Heart left ventricle (tissue), 16 donors: ENCODE data around the gene MSH3. TPM values are rescaled to one million over a fixed set of nuclear protein-coding genes. Genes with fewer than 3 reads are reported as not detected.

Experiments
- ATAC-seq, 4 donors: fragments of 200-7000 bp; cut with Tn5 transposase; one replicate each; pipeline ENCODE4 v1.9.1; 2020 to 2022; ENCODE audit warnings: moderate library complexity in 4 of 4, mild to moderate bottlenecking in 3 of 4, moderate number of reproducible peaks in 1 of 4
- DNase-seq, 5 donors: peaks; one replicate each; pipeline ENCODE4 v3.0.0-alpha.2; 2020
- H3K27ac ChIP-seq, 12 donors: fragments of 200-600 bp; sonication (generic) in 4 of 12; one replicate each; pipeline versions ENCODE4 v1.5.0 to v1.8.0; 2016 to 2022; ENCODE audit warnings: mild to moderate bottlenecking in 2 of 12
- H3K27me3 ChIP-seq, 9 donors: fragments of 200-600 bp; sonication (generic) in 2 of 9; one replicate each; pipeline versions ENCODE4 v1.5.1 to v1.8.0; 2016 to 2022; ENCODE audit warnings: mild to moderate bottlenecking in 3 of 9
- H3K36me3 ChIP-seq, 9 donors: fragments of 200-600 bp; sonication (generic) in 2 of 9; one replicate each; pipeline versions ENCODE4 v1.5.0 to v1.8.0; 2018 to 2022; ENCODE audit warnings: mild to moderate bottlenecking in 2 of 9
- H3K4me1 ChIP-seq, 12 donors: fragments of 200-600 bp; sonication (generic) in 4 of 12; one replicate each; pipeline versions ENCODE4 v1.5.0 to v1.8.0; 2016 to 2022; ENCODE audit warnings: mild to moderate bottlenecking in 3 of 12
- H3K4me3 ChIP-seq, 12 donors: fragments of 200-600 bp; sonication (generic) in 4 of 12; one replicate each; pipeline versions ENCODE4 v1.5.0 to v1.8.0; 2017 to 2022; ENCODE audit warnings: mild to moderate bottlenecking in 9 of 12, moderate library complexity in 4 of 12
- H3K9me3 ChIP-seq, 12 donors: fragments of 200-600 bp; sonication (generic) in 4 of 12; one replicate each; pipeline versions ENCODE4 v1.5.0 to v1.8.0; 2016 to 2022; ENCODE audit warnings: mild to moderate bottlenecking in 1 of 12
- CTCF ChIP-seq, 12 donors: fragments of 200-600 bp; sonication (generic) in 4 of 12; IDR thresholded peaks; one replicate each; pipeline versions ENCODE4 v1.5.0 to v1.8.0; 2018 to 2022; ENCODE audit warnings: antibody characterized with exemption in 12 of 12, mild to moderate bottlenecking in 5 of 12
- POLR2A ChIP-seq, 2 donors: fragments of 450-650 bp; IDR thresholded peaks; one replicate each; pipeline ENCODE4 v1.6.1; 2017; ENCODE audit warnings: antibody characterized with exemption in 2 of 2, mild to moderate bottlenecking in 2 of 2, moderate library complexity in 2 of 2
- WGBS, 4 donors: extraction: QIAGEN DNeasy Blood & Tissue Kit in 2 of 4; methylation state at CpG; one replicate each; pipeline versions ENCODE4 v1.1.5 to v1.1.7; 2013 to 2018; 5-methylcytosine and 5-hydroxymethylcytosine counted together
- intact Hi-C, 10 donors: fragments of 100-400 bp; cut with DNase I; formaldehyde crosslinking; loops; one replicate each; pipeline versions ENCODE4 v1.11.1 to v1.14.2; 2022
- polyA plus RNA-seq, 2 donors: library from polyadenylated mRNA; stranded (reverse); fragments of 200-250 nt; gene quantifications; one replicate each; pipeline ENCODE4 v1.2.3, GENCODE V29; 2013
- total RNA-seq, 9 donors: library from RNA; depleted of rRNA in 2 of 9; stranded (reverse); fragments of >200 nt in 2 of 9; fragmentation: NEBNext Ultra II Directional in 3 of 9; extraction: Animal tissue kit (Norgen Biotek cat#: 25700) in 3 of 9; gene quantifications; one replicate each; pipeline versions ENCODE4 v1.1.0 to v1.2.4, GENCODE V29; 2016 to 2023
- donor health status: ischemic (EF 13 %, LVEDD 7.1; RV severe dilation, severe dysfunction).
- donor health status: healthy with polysubstance abuse.
- donor health status: DM: no; HTN: yes; CAD: no.
- donor health status: DM: no; HTN: no; CAD: no.
- donor health status: ischemic (EF 25% LVEDD 6.9; RV normal size, moderate dysfunction).
- donor health status: ischemic (EF 25% LVEDD 5.7; RV mildly dilated, moderate dysfunction).
- donor health status: healthy.
- donor health status: DM: yes; HTN: yes; CAD: no.
- donor health status: ischemic (EF 35%, LVEDD 5.7; RV mildly dilated, moderate dysfunction).
- donor health status: nonischemic (EF 11% LVEDD 7.7; RV severe dilation, severe dysfunction).
- donor health status: DM: yes; HTN: yes; CAD: no.
- donor health status: PGD.
- donor health status: ischemic (EF 29% LVEDD 5.4; RV normal size, mild dysfunction).
- donor health status: nonischemic (EF 23%, LVEDD 6.1; RV moderate dilation, normal function).

MSH3 gene
- total and polyA plus RNA-seq, 11 donors: 2.9 to 15.8 (median 8.4) TPM

GRCh38 chr5:80609692-80610091 is 44.8 kb upstream of the MSH3 start:
- TF ChIP-seq CTCF (IDR thresholded peaks at IDR 0.05) (no peak), POLR2A (IDR thresholded peaks at IDR 0.05) (no peak)
- Histone ChIP-seq H3K36me3 (no peaks in the 10 kb centered on the region), H3K4me3 (no peak overlapping the region), H3K27me3 (no peaks in the 10 kb centered on the region), H3K27ac (no peak overlapping the region), H3K4me1 (peaks cover 0 to 5% (median 0%) of the 10 kb centered on the region in 12 donors), H3K9me3 (peaks cover 0 to 14% (median 0%) of the 10 kb centered on the region in 12 donors)
- intact Hi-C loops: no loop called here
- no peak for ATAC-seq
- DNase-seq: no peak
- 68 to 95% (median 84%) methylated on average over 1 of the region's 1 CpG for WGBS, 4 donors

- ATAC-seq (no peak), DNase-seq (no peak)
- Histone ChIP-seq H3K27me3 (no peaks in the 10 kb centered on the region), H3K4me3 (no peak overlapping the region), H3K27ac (no peak overlapping the region), H3K4me1 (no peaks in the 10 kb centered on the region), H3K9me3 (no peaks in the 10 kb centered on the region), H3K36me3 (no peaks in the 10 kb centered on the region)
- intact Hi-C loops: no loop called here
- TF ChIP-seq CTCF (IDR thresholded peaks at IDR 0.05) (no peak), POLR2A (IDR thresholded peaks at IDR 0.05) (no peak)
- WGBS, 4 donors: 78 to 82% (median 81%) methylated on average over 17 of the region's 17 CpGs
Measured at GRCh38 chr5:80615266-80615914, 39.1 kb upstream of the MSH3 start.

- H3K27ac ChIP-seq: no peak overlapping the region
- ATAC-seq (no peak), DNase-seq (no peak)
- no peak for TF ChIP-seq CTCF (IDR thresholded peaks at IDR 0.05)
- no peak for TF ChIP-seq POLR2A (IDR thresholded peaks at IDR 0.05)
- no peak overlapping the region for H3K4me3 ChIP-seq
- H3K36me3 ChIP-seq: no peaks in the 10 kb centered on the region
- H3K27me3 ChIP-seq: no peaks in the 10 kb centered on the region
- WGBS, 4 donors: 91 to 100% (median 96%) methylated on average over 4 of the region's 4 CpGs
- H3K4me1 ChIP-seq: no peaks in the 10 kb centered on the region
- H3K9me3 ChIP-seq: no peaks in the 10 kb centered on the region
- intact Hi-C loops: no loop called here
Measured at GRCh38 chr5:80618438-80618837, 36.0 kb upstream of the MSH3 start.

GRCh38 chr5:80619086-80619485 is 35.4 kb upstream of the MSH3 start:
- intact Hi-C loops: no loop called here
- Histone ChIP-seq H3K27me3 (no peaks in the 10 kb centered on the region), H3K27ac (no peak overlapping the region), H3K4me1 (no peaks in the 10 kb centered on the region), H3K4me3 (no peak overlapping the region), H3K9me3 (no peaks in the 10 kb centered on the region), H3K36me3 (no peaks in the 10 kb centered on the region)
- 77 to 95% (median 86%) methylated on average over 1 of the region's 1 CpG for WGBS, 4 donors
- DNase-seq (no peak), ATAC-seq (no peak)
- TF ChIP-seq CTCF (IDR thresholded peaks at IDR 0.05): no peak
- no peak for TF ChIP-seq POLR2A (IDR thresholded peaks at IDR 0.05)
